GM21367 (cell line): ENCODE results near the gene ZPBP2.
"Not testable (repeated sequence)": the region's sequence is repeated elsewhere in the genome, so short reads cannot be mapped to it uniquely, and the experiment has no call there.

ENCODE experiments used
- ATAC-seq: cut with Tn5 transposase; IDR thresholded peaks from one replicate; pipeline ENCODE4 v1.9.1; 2021; ENCODE audit not compliant: unreplicated experiment

The ZPBP2 gene

DNA sequence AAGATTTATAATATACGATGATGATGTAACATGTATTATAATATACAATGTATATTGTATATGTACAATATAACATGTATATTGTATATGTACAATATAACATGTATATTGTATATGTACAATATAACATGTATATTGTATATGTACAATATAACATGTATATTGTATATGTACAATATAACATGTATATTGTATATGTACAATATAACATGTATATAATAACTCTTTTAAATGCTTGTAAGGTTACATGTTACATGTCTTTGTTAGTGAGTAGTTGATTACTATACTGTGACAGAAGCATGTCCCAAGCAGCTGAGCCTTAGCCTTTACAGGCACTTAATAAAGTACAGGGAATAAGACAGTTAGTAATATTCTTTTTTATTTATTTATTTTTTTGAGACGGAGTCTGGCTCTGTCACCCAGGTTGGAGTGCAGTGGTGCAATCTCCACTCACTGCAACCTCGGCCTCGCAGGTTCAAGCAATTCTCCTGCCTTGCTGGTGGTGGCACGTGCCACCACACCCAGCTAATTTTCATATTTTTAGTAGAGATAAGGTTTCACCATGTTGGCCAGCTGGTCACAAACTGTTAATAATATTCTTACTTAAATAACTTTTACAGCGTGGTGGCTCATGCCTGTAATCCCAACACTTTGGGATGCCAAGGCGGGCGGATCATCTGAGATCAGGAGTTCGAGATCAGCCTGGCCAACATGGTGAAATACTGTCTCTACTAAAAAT is 11.9 kb upstream of the ZPBP2 start:
- not testable (repeated sequence) for ATAC-seq

DNA sequence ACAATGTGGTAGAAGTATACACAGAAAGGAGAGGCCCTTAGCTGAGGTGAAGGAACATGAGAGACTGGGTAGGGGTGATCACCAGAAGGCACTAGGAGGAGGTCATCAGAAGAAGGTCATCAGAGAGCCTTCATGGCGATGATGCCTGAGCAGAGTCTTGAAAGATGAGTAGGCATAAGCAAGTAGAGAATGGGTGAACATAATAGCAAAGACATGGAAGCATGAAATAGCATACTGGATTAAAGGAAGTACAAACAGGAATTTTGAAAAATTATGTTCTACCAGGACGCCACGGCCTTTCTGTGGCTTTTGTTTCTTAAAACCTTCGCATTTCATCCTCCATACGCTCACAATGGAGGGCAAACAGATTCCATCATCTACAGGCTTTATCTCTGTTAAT is 6.8 kb upstream of the ZPBP2 start:
- ATAC-seq, result no peak

GRCh38 chr17:39863244-39863917 is 4.6 kb upstream of the ZPBP2 start:
- no peak for ATAC-seq

DNA sequence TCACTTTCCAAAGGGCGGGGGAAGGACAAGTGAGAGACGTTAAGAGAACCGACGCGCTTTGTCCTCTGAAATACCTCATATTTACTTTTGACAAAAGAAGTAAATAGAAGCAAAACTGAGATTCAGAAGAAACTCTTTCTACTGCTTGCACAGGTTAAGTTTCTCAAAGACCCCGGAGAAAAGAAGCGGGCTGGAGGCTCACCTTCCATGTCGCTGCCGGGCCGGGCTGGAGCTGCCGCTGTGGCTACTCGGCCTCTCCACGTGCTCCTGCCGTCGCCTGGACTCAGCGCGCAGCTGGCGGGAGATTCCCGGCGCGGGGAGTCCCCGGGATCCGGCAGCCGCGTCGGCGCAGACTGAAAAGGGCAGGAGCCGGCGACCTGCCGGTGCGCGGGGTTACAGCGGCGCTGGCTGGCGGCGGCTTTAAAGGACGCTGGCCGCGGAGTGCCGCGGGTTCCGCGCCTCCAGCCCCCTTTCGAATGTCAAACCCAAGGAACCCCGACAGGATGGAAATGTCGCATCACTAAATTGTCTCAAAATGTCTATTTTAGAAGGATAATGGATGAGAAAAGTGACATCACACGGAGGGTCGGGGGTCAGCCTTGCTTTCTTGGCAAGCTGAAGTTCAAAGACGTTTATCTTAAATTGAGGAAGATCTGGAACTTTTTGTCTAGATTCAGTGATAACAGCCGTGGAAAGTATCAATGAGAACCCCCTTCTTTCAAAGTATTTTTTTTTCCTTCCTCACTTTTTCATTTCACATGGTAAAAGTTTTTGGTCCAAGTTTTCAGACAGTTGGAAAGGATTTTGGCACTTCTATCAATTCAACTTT is 3.9 kb upstream of the ZPBP2 start, which contains the start of gene IKZF3:
Gene IKZF3 (minus strand): TSS at position 395 of the 829 bp plus-strand sequence. CDS start 186 bp downstream, at position 209.
- ATAC-seq, result peak; percentile 27

- no peak for ATAC-seq
These were observed 1.8 kb upstream of the ZPBP2 start for GRCh38 chr17:39866013-39866730.

GRCh38 chr17:39867084-39867879 is 720 bp upstream of the ZPBP2 start:
- peak; percentile 44 for ATAC-seq

DNA sequence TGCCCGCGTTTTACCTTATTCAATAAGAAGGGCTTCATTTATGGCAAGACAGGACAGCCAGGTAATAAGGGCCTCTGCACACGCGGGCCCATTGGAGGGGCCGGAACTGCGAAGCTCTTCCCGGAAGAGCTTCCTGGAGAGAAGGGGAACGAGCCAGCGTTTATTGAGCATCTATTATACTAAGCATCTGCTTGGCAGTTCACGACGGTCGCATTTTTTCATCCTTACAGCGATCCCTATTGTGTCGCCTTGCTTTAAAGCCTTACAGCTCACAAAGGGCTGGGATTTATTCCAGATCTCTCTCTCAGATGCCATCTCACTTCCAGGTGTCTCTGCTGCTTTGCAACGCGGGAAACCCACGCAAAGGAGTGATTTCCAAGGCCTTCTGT is 546 bp downstream of the ZPBP2 start:
- ATAC-seq, result no peak

- no peak for ATAC-seq
These were observed 2.8 kb downstream of the ZPBP2 start for GRCh38 chr17:39870776-39871175.

DNA sequence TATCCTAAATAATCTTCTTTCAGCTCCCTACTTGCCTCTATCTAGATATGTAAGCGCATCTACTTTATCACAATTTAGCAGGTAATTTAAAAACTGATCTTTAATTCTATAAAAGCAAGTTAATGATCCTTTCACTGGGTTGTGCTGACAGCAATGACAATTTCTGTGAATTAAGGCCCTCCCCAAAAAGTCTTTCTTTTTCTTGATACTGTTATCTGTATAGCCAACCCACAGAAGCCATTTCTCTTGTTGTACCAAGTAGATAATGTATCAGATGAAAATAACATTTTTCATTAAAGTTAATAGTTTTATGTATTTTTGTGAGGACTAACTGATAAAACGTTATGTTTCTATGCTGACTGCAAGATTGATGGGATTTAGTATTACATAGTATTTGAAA is 3.8 kb downstream of the ZPBP2 start:
- ATAC-seq, result no peak

- no peak for ATAC-seq
These were observed 4.7 kb downstream of the ZPBP2 start for GRCh38 chr17:39872751-39873150.

DNA sequence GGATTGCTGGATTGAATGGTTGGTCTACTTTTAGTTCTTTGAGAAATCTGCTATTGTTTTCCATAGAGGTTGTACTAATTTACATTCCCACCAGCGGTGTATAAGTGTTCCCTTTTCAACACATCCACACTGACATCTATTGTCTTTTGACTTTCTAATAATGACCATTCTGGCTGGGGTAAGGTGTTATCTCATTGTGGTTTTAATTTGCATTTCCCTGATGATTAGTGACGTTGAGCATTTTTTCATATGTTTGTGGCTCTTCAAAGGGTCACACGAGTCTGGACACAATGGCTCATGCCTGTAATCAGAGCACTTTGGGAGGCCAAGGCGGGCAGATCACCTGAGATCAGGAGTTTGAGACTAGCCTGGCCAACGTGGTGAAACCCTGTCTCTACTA is 18.1 kb downstream of the ZPBP2 start:
- not testable (repeated sequence) for ATAC-seq

DNA sequence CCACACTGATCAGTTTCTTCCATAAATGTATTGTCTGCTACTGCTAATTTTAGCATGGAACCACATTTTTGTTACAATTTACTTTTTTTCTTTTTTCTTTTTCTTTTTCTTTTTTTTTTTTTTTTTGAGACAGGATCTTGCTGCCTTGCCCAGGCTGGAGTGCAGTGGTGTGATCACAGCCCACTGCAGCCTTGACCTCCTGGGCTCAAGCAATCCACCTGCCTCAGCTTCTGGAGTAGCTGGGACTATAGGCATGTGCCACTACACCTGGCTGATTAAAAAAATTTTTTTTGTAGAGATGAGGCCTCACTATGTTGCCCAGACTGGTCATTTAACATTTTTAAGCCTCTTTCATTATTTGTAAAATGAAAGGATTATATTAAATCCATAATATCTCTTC is 19.1 kb downstream of the ZPBP2 start:
- no peak for ATAC-seq

DNA sequence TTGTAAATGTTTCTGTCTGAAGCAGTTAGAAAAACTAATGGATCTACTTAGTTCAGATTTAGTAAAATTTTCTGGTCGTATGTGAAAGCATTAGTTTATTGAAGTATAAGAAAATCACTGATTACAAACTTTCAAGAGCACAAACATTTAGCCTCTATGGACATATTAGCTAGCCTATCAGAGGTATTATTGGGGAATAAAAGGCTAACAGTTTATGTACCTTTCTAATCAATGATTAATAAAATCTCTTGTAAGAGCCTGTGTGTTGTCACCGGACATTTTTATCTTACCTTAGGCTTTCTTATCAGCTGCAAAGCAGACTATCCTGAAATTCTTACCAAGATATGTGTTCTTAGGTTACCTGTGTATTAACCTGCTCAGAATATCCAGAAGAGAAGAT is 21.2 kb downstream of the ZPBP2 start:
- no peak for ATAC-seq

DNA sequence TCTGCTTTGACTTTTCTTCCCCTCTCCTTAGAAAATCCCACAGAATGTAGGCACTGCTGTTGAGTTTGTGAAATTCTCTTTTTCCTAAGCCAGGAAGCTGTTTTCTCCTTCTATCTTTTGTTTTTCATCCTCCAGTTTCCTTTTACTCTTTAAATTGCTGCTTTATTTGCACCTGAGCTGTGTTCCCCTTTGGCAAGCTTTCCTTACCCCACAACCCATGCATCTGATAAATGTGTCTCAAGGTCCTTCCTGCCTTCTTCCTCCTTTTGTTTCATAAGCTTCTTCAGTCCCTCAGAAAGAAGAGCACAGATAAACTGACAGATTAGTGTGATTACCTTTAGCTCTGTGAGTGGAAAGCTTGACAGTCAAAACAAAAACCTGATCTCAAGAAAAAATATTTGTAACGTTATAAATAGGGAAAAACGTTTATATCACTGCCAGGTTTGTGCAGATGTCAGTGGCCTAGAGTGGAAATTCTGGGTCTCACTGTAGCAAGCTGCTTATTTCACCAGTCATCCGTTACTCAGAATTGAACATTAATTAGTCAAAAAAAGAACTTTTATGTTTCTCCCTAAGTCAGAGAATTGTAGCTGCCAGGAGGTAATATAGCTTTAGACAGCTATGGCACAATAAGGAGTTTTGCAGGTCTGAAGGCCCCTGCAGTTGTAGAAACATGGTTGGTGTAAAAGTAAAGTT is 26.8 kb downstream of the ZPBP2 start:
- no peak for ATAC-seq

- no peak for ATAC-seq
These were observed 30.1 kb downstream of the ZPBP2 start for GRCh38 chr17:39898088-39898487.

DNA sequence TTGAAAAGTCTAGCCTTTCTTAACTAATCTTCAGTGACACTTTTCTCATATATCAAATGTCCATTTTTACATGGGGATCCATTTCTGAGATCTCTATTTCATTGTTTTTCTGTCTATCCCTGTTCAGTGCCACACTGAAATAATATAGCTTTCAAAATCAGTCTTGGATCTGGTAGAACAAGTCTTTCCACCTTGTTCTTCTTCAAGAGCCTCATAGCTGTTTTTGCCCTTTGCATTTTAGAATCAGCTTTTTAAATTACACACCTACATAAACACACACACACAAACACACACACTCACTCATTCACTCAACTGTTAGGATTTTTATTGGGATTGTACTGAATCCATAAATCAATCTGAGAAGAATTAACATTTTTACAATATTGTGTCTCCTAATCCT is 31.2 kb downstream of the ZPBP2 start:
- no peak for ATAC-seq

DNA sequence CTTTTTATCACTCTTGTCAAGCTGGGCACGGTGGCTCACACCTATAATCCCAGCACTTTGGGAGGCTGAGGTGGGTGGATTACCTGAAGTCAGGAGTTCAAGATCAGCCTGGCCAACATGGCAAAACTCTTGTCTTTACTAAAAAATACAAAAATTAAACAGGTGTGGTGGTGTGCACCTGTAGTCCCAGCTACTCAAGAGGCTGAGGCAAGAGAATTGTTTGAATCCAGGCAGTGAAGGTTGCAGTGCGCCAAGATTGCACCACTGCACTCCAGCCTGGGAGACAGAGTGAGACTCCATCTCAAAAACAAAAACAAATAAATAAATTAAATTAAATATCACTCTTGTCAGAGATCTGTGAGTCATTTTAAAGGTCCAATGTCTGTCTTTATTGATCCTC is 34.0 kb downstream of the ZPBP2 start:
- not testable (repeated sequence) for ATAC-seq

DNA sequence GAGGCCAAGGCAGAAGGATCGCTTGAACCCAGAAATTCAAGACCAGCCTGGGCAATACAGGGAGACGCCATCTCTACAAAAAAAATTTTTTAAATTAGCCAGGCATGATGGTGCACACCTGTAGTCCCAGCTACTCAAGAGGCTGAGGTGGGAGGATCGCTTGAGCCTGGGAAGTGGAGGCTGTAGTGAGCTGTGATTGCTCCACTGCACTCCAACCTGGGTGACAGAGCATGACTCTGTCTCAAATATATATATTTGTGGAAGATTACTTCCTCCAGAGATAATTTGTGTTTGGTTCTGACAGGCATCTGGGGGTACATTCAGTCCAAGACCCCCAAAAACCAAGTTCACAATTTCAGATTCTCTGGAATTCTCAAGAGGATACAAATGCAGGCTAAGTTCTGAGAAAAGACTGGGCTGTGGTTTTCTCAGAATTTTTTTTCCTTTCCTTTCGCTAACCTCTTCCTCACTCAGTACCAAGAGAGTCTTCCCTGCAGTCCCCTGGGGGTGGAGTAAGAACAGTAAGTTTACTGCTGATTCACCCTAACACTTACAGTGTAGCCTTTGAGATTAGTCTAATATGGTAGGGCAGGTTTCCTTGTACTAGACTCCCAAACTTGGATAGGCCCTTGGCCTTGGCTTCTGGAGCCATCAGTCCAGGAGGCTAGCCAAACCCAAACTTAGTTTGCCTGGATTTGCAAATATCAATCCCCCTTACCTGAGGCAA is 35.3 kb downstream of the ZPBP2 start:
- no peak for ATAC-seq

DNA sequence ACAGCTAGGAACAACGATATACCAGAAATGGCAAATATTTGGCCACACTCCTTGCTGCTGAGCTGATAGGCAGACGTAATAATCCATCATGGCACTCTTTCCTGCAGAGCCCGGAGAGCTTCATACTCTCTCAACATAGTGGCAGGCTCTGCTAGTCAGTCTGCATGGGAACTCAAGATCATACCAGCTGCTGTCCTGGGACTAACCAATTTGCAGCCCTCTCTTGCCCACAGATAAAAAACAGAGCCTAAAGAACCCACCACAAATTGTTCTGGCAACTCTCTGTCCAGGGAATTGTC is 36.9 kb downstream of the ZPBP2 start:
- no peak for ATAC-seq
